Stimulated activated CD4-positive, alpha-beta T cell treated with anti-CD3 and anti-CD28 coated beads, Interleukin-12 subunit alpha, Interleukin-12 subunit beta, amount 100 ng/mL, for 24 hours (primary cell): ENCODE data around the gene WWOX.

Experiments used
- DNase-seq, 2 experiments: peaks; one replicate each; pipeline ENCODE4 v3.0.0-alpha.2; 2020; ENCODE audit warnings: low read depth in 2 of 2

WWOX gene

GRCh38 chr16:78395035-78395434 lies 295.6 kb downstream of the WWOX start:
- no peak for DNase-seq

- no peak for DNase-seq
These were observed 296.6 kb downstream of the WWOX start for GRCh38 chr16:78396046-78396445.

GRCh38 chr16:78396673-78397072 lies 297.2 kb downstream of the WWOX start:
- no peak for DNase-seq

- no peak for DNase-seq
These were observed 299.9 kb downstream of the WWOX start for GRCh38 chr16:78399384-78399783.

GRCh38 chr16:78402833-78403232 lies 303.4 kb downstream of the WWOX start:
- no peak for DNase-seq

GRCh38 chr16:78405040-78405439 lies 305.6 kb downstream of the WWOX start:
- no peak for DNase-seq

- DNase-seq = no peak
These were observed 306.4 kb downstream of the WWOX start for GRCh38 chr16:78405833-78406232.

- DNase-seq = no peak
These were observed 307.7 kb downstream of the WWOX start for GRCh38 chr16:78407191-78407590.

- no peak for DNase-seq
These were observed 314.2 kb downstream of the WWOX start for GRCh38 chr16:78413651-78414050.

- no peak for DNase-seq
These were observed 315.6 kb downstream of the WWOX start for GRCh38 chr16:78415013-78415412.

GRCh38 chr16:78415669-78416068 lies 316.2 kb downstream of the WWOX start:
- DNase-seq = no peak

- DNase-seq = no peak
These were observed 316.9 kb downstream of the WWOX start for GRCh38 chr16:78416400-78416799.

GRCh38 chr16:78421181-78421708 lies 321.8 kb downstream of the WWOX start:
- no peak for DNase-seq

- DNase-seq = no peak
These were observed 325.8 kb downstream of the WWOX start for GRCh38 chr16:78425281-78425680.

GRCh38 chr16:78425891-78426510 lies 326.5 kb downstream of the WWOX start:
- no peak for DNase-seq

GRCh38 chr16:78428193-78428592 lies 328.7 kb downstream of the WWOX start:
- no peak for DNase-seq

GRCh38 chr16:78430281-78430680 lies 330.8 kb downstream of the WWOX start:
- no peak for DNase-seq

- DNase-seq = no peak
These were observed 331.7 kb downstream of the WWOX start for GRCh38 chr16:78431004-78431670.

GRCh38 chr16:78431701-78432100 lies 332.2 kb downstream of the WWOX start:
- no peak for DNase-seq

GRCh38 chr16:78432451-78432850 lies 333.0 kb downstream of the WWOX start:
- DNase-seq = no peak

- no peak for DNase-seq
These were observed 333.7 kb downstream of the WWOX start for GRCh38 chr16:78433116-78433515.

- DNase-seq = no peak
These were observed 334.9 kb downstream of the WWOX start for GRCh38 chr16:78434401-78434800.

- no peak for DNase-seq
These were observed 335.8 kb downstream of the WWOX start for GRCh38 chr16:78435260-78435659.

- no peak for DNase-seq
These were observed 336.6 kb downstream of the WWOX start for GRCh38 chr16:78436023-78436422.
